HG03175 (cell line): ENCODE measurements around the gene FOXO1.

ENCODE experiments used
- ATAC-seq: cut with Tn5 transposase; IDR thresholded peaks from one replicate; pipeline ENCODE4 v1.9.1; 2021; ENCODE audit warnings: mild to moderate bottlenecking, moderate library complexity; ENCODE audit not compliant: unreplicated experiment

Gene FOXO1

GRCh38 chr13:40666933-40667621 is 636 bp upstream of the FOXO1 start:
- ATAC-seq, result no peak

- peak; percentile 2 for ATAC-seq
Observed at GRCh38 chr13:40665126-40666044, 1.1 kb downstream of the FOXO1 start.

- ATAC-seq, result peak; percentile 29
Observed at GRCh38 chr13:40664350-40665125, 1.9 kb downstream of the FOXO1 start.

- ATAC-seq, result peak; percentile 26
Observed at GRCh38 chr13:40664100-40664349, 2.4 kb downstream of the FOXO1 start.

- peak; percentile 38 for ATAC-seq
Observed at GRCh38 chr13:40662866-40663265, 3.6 kb downstream of the FOXO1 start.

GRCh38 chr13:40661875-40662665 is 4.4 kb downstream of the FOXO1 start:
- ATAC-seq, result no peak

- ATAC-seq, result no peak
Observed at GRCh38 chr13:40660692-40661091, 5.7 kb downstream of the FOXO1 start.

GRCh38 chr13:40660141-40660664 is 6.2 kb downstream of the FOXO1 start:
- no peak for ATAC-seq

- ATAC-seq, result no peak
Observed at GRCh38 chr13:40657951-40658350, 8.5 kb downstream of the FOXO1 start.

GRCh38 chr13:40657307-40657706 is 9.1 kb downstream of the FOXO1 start:
- ATAC-seq, result no peak

- no peak for ATAC-seq
Observed at GRCh38 chr13:40656358-40656757, 10.1 kb downstream of the FOXO1 start.

- no peak for ATAC-seq
Observed at GRCh38 chr13:40653527-40654318, 12.7 kb downstream of the FOXO1 start.

- peak; percentile 39 for ATAC-seq
Observed at GRCh38 chr13:40652588-40652940, 13.9 kb downstream of the FOXO1 start.

- ATAC-seq, result peak; percentile 49
Observed at GRCh38 chr13:40651866-40652587, 14.4 kb downstream of the FOXO1 start.

- no peak for ATAC-seq
Observed at GRCh38 chr13:40648841-40649240, 17.6 kb downstream of the FOXO1 start.

- ATAC-seq, result no peak
Observed at GRCh38 chr13:40648040-40648439, 18.4 kb downstream of the FOXO1 start.

GRCh38 chr13:40644838-40645604 is 21.4 kb downstream of the FOXO1 start:
- ATAC-seq, result no peak

GRCh38 chr13:40640845-40641458 is 25.5 kb downstream of the FOXO1 start:
- no peak for ATAC-seq
